NCI-H1048 (cell line): ENCODE data around the gene ZRANB3.

Experiments
- DNase-seq: peaks from one replicate; lab custom pipeline; 2025; lab: John Stamatoyannopoulos, UW

The ZRANB3 gene

DNA sequence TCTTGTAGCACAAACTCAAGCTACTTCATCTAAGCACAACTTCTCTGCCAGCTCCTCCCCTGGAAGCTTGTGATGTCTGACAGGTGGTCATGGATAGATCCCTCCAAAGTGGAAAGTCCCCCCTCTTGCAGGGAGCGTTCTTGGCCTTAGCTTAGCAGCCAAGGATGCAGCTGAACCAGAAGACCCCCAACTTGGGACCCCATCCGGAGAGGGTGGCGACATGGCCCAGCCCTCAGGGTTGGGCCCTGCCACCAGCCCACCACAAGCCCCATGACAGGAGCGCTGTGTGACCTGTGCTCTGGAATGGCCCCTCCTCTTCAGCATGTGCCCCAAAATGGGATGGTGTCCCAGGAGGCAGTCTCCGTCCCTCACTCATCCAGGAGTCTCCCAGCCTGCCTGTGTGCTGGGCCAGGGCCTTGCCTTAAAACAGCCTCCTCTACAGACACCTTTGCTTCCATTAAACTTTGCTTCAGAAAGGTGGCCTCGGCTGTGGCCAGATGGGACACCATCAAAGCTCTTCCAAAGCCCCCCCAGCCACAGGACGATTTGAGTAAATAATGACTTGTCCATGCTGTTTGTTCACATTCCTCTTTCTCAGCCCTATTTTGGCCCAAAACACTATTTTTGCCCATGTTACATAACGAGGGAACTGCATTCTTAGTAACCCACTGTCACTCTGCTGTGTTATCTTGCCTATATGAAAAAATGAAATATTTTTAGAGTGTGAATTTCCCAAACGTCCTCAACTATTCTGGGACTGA lies 356.8 kb downstream of the ZRANB3 start:
- no peak for DNase-seq

DNA sequence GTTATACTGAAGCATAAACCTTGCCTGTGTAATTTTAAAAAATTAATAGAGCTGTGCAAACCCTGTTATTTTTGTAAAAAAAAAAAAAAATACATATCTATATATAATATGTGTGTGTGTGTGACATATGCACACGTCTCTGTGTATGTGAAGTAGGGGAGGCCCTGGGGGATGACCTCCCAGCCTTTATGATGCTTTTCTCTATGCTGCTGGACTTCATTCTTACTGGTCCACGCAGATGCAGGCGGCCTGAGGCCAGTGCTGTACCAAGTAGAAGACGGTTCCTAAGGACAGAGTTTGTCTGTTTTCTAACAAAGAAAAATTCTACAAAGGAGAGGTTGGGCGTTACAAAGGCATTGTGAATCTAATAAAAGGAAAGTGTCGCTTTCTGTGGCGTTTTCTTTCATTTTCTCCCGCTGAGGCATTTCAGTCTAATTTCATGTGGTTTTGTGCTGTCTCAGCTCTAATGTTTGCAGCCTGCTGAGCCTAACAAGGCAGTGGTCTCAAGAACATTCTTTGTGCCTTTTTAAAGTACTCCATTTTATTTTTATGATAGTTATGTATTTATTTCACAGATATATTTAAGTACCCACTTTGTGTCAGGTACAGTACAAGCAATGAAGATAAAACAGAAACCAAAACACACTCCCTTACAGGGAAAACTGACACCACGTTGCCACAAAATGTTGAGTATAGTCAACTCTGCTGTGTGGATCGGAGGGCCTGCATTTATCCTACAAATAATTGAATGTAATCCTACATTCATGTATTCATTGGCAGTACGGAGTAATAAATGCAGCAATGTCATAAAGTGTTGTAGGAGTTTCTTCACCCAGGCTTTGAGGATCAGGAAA lies 360.9 kb downstream of the ZRANB3 start:
- no peak for DNase-seq

DNA sequence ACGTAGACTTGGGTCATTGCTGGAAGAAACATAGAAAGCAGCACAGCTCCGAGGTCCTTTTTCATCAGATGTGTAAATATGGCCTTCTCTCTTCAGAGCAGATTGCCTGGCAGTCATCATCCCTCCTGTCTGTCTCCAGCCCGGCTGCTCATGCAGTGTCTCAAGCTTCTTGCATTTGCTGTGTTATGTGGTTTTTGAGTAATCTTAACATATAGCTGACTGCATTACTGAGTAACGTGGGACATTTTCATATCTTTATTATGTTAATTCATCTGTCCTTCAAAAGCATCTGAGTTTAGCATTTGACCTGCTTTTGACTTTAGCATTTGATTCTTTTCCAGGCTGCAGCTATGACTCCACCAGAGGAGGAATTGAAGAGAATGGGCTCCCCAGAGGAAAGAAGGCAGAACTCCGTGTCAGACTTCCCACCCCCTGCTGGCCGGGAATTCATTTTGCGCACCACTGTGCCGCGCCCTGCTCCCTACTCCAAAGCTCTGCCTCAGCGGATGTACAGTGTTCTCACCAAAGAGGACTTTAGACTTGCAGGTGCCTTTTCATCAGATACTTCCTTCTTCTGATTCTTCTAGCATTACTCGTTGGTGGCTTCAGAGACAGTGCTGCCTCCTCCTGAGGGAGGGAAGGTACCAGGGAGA lies 362.7 kb downstream of the ZRANB3 start:
- no peak for DNase-seq

DNA sequence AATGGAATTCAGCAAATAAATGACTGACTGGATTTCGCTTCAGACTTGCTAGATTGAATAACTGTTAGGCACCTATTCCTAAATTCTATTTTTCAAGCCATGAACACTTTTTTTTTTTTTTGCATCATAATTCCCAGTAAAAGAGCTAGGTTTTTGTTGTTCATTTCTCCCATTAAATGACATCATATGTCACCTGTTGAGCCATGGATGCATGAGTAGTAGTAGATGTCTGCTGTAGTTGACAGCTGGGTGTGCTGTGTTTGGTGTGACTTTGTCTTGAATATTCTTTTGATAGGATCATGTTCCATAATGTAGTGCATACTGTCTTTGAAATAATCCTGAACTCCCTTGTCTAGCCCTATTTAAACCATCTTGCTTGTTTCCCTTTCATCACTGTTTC lies 363.7 kb downstream of the ZRANB3 start:
- no peak for DNase-seq

DNA sequence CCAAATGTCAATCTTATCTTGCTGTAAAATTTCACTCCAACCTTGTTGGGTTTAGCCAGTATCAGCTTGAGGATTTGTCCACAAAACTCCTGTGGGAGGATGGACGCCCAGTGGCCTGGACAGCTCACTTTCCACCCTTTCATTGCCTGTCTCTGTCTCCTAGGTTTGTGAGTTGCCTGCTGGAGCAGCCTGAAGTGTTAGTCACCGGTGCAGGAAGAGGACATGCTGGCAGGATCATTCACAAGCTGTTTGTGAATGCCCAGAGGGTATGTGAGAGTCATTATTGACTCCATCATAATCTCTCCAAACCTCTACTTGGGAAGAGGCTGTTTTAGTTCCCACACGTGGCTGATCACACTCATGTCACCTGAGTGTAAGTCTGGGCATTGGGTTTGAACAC lies 366.6 kb downstream of the ZRANB3 start:
- no peak for DNase-seq

DNA sequence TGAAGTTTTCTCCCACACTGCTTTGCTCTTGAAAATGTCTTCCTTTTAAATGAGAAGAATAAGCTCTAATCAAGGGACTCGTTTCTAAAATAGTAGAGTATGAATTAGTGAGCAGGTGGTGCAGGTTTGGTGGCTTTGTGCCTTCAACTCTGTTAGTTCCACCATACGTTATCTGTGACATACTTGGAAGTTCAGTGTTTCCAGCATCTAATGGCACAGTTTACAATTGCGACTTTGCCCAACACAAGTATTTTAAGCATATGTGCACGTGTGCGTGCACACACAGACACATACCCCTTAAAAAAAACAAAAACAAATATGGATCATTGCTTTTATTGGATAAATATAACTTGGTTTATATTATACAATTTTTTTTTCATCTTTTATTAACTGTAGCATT lies 367.1 kb downstream of the ZRANB3 start:
- DNase-seq: no peak

DNA sequence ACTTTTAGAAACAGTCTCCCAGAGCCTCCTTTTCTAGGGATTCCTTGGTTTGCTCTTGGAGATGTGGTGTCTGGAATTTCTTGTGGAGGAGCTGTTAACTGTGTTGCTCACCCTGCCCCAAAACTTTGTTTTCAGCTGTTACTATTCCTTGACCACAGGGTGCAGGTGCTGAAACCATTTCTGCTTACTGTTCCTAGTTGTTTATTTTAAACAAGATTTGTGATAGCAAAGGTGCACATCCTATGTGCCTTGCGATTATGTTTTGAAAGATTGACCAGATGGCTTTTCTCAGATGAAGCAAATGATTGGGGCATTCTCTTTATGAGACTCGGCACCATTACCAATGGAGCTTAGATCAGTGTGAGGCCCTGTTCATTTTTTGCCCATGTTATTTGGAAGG lies 367.7 kb downstream of the ZRANB3 start:
- no peak for DNase-seq

DNA sequence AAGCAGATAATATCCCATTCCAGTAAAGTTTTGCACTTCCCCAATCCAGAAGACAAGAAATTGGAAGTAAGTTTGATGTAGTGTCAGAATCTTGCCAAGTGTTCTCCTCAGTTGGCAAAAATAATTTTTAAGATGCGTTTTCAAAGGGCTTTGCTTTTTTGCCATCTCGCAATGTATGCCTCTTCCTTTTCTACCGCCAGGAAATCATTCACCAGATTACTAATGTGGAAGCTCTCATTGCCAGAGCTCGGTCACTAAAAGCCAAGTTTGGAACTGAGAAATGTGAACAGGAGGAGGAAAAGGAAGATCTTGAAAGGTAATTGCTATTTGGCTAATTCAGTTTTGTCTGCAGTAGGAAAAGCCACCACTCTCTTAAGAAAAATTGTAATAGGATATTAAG lies 368.2 kb downstream of the ZRANB3 start:
- DNase-seq: no peak

DNA sequence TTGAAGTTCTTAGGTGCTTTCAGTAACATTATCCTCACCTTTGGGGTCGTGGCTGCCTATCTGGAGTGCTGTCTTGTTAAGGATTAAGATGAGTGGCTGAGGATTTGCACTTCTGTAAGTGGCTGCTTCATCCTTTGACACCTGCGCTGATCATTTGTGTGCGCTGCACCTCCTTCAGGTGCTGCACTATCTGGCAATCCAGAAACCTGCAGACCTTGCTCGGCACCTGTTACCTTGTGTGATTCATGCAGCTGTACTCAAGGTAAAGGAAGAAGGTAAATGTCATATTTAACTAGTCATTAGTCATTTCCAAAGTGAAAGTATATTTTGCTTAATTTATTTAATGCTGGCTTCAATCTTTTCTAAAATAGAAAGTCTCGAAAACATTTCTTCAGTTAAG lies 368.6 kb downstream of the ZRANB3 start:
- DNase-seq: no peak

DNA sequence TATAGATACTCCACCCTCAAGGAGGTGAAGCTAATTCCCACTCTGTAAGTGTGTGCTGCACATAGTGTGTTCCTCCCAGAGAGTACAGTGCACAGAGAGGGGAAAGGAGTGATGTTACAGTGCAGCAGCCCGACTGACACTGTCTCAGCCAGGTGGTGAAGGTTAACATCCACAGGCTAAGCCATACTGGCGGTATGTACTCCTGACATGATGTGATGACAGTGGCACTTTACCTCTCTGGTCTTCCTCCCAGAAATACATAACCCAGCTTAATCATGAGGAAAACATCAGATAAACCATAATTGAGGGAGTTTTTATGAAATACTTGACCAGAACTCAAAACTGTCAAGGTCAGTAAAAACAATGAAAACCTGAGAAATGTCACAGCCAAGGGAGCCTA lies 371.8 kb downstream of the ZRANB3 start:
- DNase-seq: no peak

DNA sequence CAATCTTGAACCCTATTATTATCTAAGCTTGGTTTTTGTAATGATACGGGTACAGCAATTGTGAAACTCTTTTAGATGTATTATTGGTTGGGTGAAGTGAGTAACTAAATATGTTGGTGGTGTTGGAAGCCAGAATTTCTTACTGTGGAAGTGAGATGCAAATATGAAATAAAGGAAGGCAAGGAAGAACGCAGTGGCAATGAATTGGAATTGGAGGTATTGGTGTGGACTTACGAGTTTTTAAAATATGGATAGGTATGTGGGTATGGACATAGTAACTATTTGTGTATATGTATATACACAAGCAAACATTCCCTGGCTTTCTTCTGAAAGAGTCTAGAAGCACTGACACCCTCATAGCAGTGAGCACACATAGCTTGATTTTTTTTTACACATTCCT lies 373.2 kb downstream of the ZRANB3 start:
- DNase-seq: no peak

DNA sequence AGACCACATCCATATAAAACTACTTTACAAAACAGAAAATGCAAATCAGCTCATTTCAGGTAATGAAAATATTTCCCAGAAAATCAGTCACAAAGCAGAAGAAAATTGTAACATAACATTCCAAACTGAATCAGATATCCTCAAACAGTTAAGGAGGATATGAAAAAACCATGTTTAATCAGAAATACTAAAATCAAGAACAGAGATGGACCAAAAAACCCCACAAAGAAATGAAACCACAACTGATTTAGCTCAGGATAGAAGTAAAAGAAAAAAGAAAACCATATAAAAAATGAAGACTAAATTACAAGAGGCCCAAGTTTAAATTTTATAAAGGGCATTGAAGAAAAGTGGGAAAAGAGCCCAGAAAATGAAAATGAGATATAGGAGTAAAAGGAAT lies 376.1 kb downstream of the ZRANB3 start:
- no peak for DNase-seq

DNA sequence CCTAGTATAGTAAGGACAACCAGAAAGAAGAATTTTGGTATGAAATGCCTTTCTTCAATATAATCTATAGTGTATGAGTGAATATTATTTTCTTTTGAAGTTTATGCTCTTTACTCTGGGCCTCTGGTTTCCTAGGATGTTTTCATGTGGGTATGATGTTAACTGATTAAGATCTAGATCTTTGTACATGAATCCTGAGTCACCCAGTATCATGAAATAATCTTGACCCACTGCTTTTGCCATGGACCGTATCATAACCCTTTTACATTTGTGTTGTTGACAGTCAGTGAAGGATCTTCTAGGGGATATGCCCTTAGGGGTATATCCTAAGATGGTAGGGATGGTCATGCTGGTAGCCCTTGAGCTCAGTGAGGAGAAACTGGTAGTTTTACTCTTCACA lies 378.7 kb downstream of the ZRANB3 start:
- DNase-seq: no peak

DNA sequence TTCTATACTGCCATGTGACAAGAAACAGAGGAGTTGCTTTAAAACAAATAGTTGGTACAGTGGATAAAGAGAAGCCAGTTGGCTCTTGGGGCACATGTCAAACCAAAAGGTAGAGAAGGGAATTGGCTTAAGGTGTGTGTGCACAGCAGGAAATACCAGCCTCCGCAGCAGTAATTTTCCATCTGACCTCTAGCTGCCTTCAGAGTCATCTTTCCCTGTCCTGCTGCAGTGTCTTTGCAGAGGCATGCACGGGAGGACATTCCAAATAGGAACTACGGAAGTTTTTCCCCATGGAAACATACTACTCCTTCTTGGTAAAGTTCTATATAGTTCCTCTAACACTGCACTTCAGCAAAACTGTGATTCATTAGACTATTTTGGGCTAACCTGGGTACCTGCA lies 379.4 kb downstream of the ZRANB3 start:
- DNase-seq: no peak

DNA sequence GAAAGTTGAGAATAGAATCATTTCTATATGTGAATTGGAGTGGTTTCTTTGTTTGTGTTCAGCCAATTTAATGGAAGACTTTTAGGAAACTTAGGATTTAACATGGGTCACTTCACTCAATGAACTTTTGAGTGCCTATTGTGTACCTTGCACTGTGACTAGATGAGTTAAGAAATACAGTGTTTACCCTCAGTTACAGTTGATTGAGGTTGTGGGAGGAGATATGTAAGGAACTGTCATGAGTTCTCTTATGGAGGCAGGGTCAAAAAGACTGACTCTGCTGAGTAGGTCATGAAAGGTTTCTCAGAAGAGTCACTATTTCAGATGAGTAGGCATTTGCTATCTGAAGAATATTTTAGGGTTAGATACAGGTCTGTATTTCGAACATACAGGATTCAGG lies 380.3 kb downstream of the ZRANB3 start:
- no peak for DNase-seq

DNA sequence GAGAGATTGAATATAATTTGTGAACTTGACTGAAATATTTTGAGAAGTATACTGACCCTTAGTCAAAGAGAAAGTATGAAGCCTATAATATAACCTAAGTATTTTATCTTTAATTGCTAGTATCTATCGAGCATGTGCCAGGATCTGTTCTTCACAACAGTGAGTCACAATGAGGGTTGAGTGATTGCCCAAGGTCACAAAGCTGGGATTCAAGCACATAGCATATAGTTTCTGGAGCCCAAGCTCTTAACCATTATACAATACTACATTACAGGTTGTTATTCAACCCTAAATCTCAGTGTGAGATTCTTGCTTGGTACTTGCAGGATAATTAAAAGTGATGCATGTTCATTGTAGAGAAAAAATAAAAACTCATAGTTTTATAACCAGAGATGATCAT lies 381.8 kb downstream of the ZRANB3 start:
- no peak for DNase-seq

DNA sequence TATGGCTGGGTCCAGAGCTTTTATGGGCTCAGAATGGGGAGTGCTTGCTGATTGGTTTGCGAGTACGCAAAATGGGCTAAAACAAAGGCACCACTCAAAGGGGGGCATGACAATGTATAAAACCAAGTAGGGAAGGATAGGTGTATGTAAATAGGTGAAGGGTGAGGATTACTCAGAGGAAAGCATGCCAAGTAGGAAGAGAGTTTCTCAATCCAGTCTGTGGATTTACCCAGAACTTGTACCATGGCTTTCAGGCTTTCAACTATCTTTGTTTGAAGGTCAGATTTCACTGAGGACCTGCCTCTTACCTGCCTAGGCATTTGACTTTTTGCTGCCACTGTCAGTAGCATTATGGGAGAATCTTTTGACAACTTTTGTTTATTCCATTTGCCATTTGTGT lies 386.7 kb downstream of the ZRANB3 start:
- DNase-seq: no peak

DNA sequence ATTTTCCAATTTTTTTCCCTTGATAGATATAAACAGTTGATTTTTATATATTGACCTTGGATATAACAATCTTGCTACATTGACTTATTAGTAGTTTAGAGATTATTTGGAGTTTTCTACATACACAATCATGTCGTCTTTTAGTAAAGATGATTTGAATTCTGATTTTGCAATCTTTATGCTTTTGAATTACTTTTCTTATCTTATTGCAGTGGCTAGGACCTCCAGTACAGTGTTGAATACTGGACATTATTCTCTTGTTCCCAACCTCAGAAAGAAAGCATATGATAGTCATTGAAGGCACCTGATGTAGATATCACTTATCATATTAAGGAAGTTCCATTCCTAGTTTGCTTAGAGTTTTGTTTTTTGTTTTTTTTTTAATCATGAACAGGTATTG lies 388.7 kb downstream of the ZRANB3 start:
- no peak for DNase-seq

DNA sequence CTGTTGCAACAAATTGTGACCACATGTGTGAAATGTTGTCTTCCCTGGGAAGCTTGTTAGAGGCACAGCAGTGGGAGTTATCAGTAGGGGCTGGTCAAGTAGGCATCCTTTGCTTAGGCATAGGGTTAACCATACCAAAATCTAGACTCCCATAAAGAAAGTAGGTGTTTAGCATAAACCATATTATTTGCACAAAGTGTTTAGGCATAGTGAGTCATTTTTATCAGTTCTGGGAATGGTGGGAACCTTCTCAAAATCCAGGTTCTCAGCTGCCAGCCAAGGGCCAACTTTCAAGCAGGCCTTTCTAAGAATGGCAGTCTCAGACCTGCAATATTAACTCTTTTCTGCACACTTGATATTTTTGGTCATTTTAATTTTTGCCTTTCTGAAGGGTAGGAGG lies 390.4 kb downstream of the ZRANB3 start:
- DNase-seq: no peak

DNA sequence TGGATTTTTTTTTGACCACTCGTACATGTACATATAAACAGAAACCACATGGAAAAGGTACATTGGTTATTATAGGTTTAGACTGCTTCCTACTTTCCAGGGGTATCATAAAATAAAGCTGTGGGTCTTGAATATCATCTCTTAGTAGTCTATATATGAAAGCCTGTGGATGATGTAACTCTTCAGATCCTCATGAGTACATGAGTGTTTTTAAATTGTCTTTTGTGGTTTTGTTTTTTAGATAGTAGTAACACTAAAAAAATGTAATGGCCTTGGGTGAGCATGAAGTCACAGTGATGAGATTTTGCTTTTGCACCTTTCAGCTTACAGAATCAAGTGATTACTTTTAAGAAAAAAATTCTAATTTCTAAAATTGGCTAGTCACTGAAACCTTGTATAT lies 398.7 kb downstream of the ZRANB3 start:
- DNase-seq: no peak

DNA sequence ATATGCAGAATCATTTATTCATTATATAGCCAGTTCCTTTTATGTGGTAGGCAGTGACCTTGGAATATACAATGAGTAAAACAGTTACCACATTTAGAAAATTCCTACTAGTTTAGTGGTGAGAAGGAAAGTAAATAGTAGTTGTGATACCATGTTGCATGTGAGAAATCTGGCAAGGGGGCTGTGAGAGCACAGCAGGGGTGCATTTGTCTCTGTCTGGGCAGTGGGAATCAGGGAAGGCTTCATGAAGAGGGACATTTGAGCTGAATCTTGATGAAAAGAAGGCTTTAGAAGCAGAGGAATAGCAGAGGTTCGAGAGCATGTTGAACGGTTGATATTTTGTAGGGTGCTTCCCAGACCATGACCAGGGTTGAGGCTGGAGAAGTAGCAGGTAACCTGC lies 400.3 kb downstream of the ZRANB3 start:
- DNase-seq: no peak

DNA sequence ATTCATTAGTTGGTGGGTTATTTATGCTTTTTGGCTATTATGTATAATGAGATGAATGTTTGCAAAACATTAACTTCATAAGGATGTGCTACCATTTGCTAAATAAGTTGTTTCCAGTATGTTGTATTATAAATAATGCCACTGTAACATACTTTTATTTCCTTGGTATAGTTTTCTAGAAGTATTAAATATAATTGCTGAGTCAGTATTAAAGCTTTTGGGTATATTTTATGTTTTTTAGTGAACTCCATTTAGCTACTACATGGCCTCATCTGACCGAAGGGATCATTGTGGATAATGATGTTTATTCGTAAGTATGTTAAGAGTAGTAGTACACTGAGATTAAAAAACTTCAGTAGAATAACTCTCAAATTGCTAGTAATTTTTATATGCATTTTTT lies 405.1 kb downstream of the ZRANB3 start:
- DNase-seq: no peak
